ENCODE measurements around the gene PGAM1.

Gene PGAM1

GRCh38 chr10:97407952-97408248, 18.1 kb upstream of the PGAM1 start:
- H3K4me2 ChIP-seq (ENCODE audit: low read length): no peak overlapping the region
- no peak overlapping the region for H2AFZ ChIP-seq (ENCODE audit: insufficient read depth, low read length, poor library complexity)
- no peak overlapping the region for H3K14ac ChIP-seq (ENCODE audit: low read length)
- H3K27me3 ChIP-seq (ENCODE audit: insufficient read depth, low read length): no peaks in the 10 kb centered on the region
- no peak overlapping the region for H3K18ac ChIP-seq (ENCODE audit: low read length)
- no peak for DNase-seq
- H3K4ac ChIP-seq (ENCODE audit: low read depth, low read length): no peak overlapping the region
- H3K27ac ChIP-seq (ENCODE audit: low read depth, low read length): no peak overlapping the region
- no peak overlapping the region for H2BK120ac ChIP-seq (ENCODE audit: insufficient read depth, low read length, poor library complexity)
- no peak overlapping the region for H2AK5ac ChIP-seq (ENCODE audit: low read length)
- peaks cover 1% of the 10 kb centered on the region for H3K9me3 ChIP-seq (ENCODE audit: insufficient read depth, low read depth, low read length)
- no peak overlapping the region for H4K91ac ChIP-seq (ENCODE audit: low read depth, low read length)
- H3K4me3 ChIP-seq (ENCODE audit: low read depth, low read length): no peak overlapping the region
- peaks cover 3 to 11% of the 10 kb centered on the region in 2 experiments for H3K4me1 ChIP-seq (ENCODE audit: control insufficient read depth in 1 of 2, insufficient read depth in 2 of 2, low read length in 2 of 2)
- no peaks in the 10 kb centered on the region for H3K36me3 ChIP-seq (ENCODE audit: control insufficient read depth in 1 of 2, insufficient read depth in 2 of 2, low read length in 2 of 2)
- H3K9ac ChIP-seq (ENCODE audit: low read length): no peak overlapping the region
- no peak overlapping the region for H4K8ac ChIP-seq (ENCODE audit: low read depth, low read length)
- no peak overlapping the region for H4K12ac ChIP-seq (ENCODE audit: low read depth, low read length)
- H3K79me2 ChIP-seq (ENCODE audit: control insufficient read depth, insufficient read depth, low read length, poor library complexity): no peaks in the 10 kb centered on the region
- no CpG with 5 or more reads among the region's 2 CpGs for WGBS (ENCODE audit: extremely low coverage, insufficient coverage, insufficient read length)
- H3K23ac ChIP-seq (ENCODE audit: low read length): no peak overlapping the region
- no peaks in the 10 kb centered on the region for H3K79me1 ChIP-seq (ENCODE audit: low read length)
- no peak overlapping the region for H2BK5ac ChIP-seq (ENCODE audit: low read depth, low read length, poor library complexity)
- no peak overlapping the region for H2BK12ac ChIP-seq (ENCODE audit: low read length)

DNA sequence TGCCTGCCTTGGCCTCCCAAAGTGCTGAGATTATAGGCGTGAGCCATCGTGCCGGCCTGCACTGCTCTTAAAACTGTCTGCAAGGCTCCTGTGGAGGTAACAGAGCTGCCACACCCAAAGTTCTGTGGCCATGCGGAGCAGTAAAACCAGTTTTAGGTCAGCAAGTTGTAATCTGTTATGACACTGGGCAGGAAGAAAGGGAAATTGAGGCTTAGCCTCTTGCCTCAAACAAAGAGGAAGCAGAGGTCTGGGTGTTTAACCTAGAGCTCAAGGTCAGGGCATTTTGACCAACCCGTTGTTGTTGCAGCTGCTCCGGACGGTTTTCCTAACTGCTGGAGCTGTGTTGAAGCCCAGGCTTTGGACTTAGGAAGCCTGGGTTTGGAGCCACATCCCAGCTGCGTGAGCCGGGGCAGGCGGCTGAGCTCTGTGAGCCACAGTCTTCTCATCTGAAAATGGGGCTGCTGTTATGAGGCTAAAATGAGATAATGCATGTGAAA, 17.4 kb upstream of the PGAM1 start:
- Histone ChIP-seq H3K27ac (ENCODE audit: low read depth, low read length) (no peak overlapping the region), H3K18ac (ENCODE audit: low read length) (no peak overlapping the region)
- WGBS (ENCODE audit: extremely low coverage, insufficient coverage, insufficient read length): no CpG with 5 or more reads among the region's 10 CpGs

DNA sequence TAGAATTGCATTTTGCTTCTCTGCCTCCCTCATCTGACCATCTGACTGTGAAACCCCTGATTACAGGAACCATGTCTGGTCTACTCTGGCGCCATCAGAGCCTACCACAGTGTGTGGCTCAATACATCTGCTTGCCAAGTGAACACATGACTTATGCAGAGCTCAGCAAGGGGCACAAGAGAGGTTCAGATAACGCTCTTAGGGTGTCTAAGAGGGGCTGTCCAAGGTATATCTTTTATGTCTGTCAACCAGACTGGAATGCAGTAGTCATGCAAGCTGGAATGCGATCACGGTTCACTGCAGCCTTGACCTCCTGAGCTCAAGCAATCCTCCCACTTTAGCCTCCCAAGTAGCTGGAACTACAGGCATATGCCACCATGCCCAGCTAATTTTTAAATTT, 14.6 kb upstream of the PGAM1 start:
- H3K4me1 ChIP-seq (ENCODE audit: control insufficient read depth in 1 of 2, insufficient read depth in 2 of 2, low read length in 2 of 2): peaks cover 5 to 21% of the 10 kb centered on the region in 2 experiments
- H4K8ac ChIP-seq (ENCODE audit: low read depth, low read length): no peak overlapping the region
- H3K4me2 ChIP-seq (ENCODE audit: low read length): no peak overlapping the region
- no peak overlapping the region for H3K4ac ChIP-seq (ENCODE audit: low read depth, low read length)
- no peak overlapping the region for H3K14ac ChIP-seq (ENCODE audit: low read length)
- DNase-seq: peak in 1 of 2 donors; percentile 46
- H3K79me2 ChIP-seq (ENCODE audit: control insufficient read depth, insufficient read depth, low read length, poor library complexity): no peaks in the 10 kb centered on the region
- H3K4me3 ChIP-seq (ENCODE audit: low read depth, low read length): no peak overlapping the region
- H3K36me3 ChIP-seq (ENCODE audit: control insufficient read depth in 1 of 2, insufficient read depth in 2 of 2, low read length in 2 of 2): no peaks in the 10 kb centered on the region
- H2AK5ac ChIP-seq (ENCODE audit: low read length): no peak overlapping the region
- no peak overlapping the region for H2BK120ac ChIP-seq (ENCODE audit: insufficient read depth, low read length, poor library complexity)
- no peak overlapping the region for H4K12ac ChIP-seq (ENCODE audit: low read depth, low read length)
- WGBS (ENCODE audit: extremely low coverage, insufficient coverage, insufficient read length): no CpG with 5 or more reads among the region's 4 CpGs
- H2BK12ac ChIP-seq (ENCODE audit: low read length): no peak overlapping the region
- H3K27me3 ChIP-seq (ENCODE audit: insufficient read depth, low read length): no peaks in the 10 kb centered on the region
- H2BK5ac ChIP-seq (ENCODE audit: low read depth, low read length, poor library complexity): no peak overlapping the region
- no peak overlapping the region for H3K23ac ChIP-seq (ENCODE audit: low read length)
- H3K18ac ChIP-seq (ENCODE audit: low read length): no peak overlapping the region
- H3K79me1 ChIP-seq (ENCODE audit: low read length): no peaks in the 10 kb centered on the region
- H3K9me3 ChIP-seq (ENCODE audit: insufficient read depth, low read depth, low read length): peaks cover 1% of the 10 kb centered on the region
- no peak overlapping the region for H4K91ac ChIP-seq (ENCODE audit: low read depth, low read length)
- no peak overlapping the region for H2AFZ ChIP-seq (ENCODE audit: insufficient read depth, low read length, poor library complexity)
- no peak overlapping the region for H3K27ac ChIP-seq (ENCODE audit: low read depth, low read length)
- H3K9ac ChIP-seq (ENCODE audit: low read length): no peak overlapping the region

More for the DNA sequence above, 17.4 kb upstream of the PGAM1 start:
- Histone ChIP-seq H3K9me3 (ENCODE audit: insufficient read depth, low read depth, low read length) (peaks cover 1% of the 10 kb centered on the region), H3K4me1 (ENCODE audit: control insufficient read depth in 1 of 2, insufficient read depth in 2 of 2, low read length in 2 of 2) (peaks cover 3 to 14% of the 10 kb centered on the region in 2 experiments), H2BK12ac (ENCODE audit: low read length) (no peak overlapping the region), H3K4me3 (ENCODE audit: low read depth, low read length) (no peak overlapping the region), H3K27me3 (ENCODE audit: insufficient read depth, low read length) (no peaks in the 10 kb centered on the region), H3K36me3 (ENCODE audit: control insufficient read depth in 1 of 2, insufficient read depth in 2 of 2, low read length in 2 of 2) (no peaks in the 10 kb centered on the region), H4K8ac (ENCODE audit: low read depth, low read length) (no peak overlapping the region), H3K79me1 (ENCODE audit: low read length) (no peaks in the 10 kb centered on the region), H3K9ac (ENCODE audit: low read length) (no peak overlapping the region), H3K4ac (ENCODE audit: low read depth, low read length) (no peak overlapping the region), H2AK5ac (ENCODE audit: low read length) (no peak overlapping the region), H4K12ac (ENCODE audit: low read depth, low read length) (no peak overlapping the region), H2BK5ac (ENCODE audit: low read depth, low read length, poor library complexity) (no peak overlapping the region), H3K79me2 (ENCODE audit: control insufficient read depth, insufficient read depth, low read length, poor library complexity) (no peaks in the 10 kb centered on the region), H3K23ac (ENCODE audit: low read length) (no peak overlapping the region), H3K14ac (ENCODE audit: low read length) (no peak overlapping the region), H2BK120ac (ENCODE audit: insufficient read depth, low read length, poor library complexity) (no peak overlapping the region), H4K91ac (ENCODE audit: low read depth, low read length) (no peak overlapping the region), H3K4me2 (ENCODE audit: low read length) (no peak overlapping the region), H2AFZ (ENCODE audit: insufficient read depth, low read length, poor library complexity) (no peak overlapping the region)
- peak; percentile 56 to 67 for DNase-seq

- Histone ChIP-seq H2BK5ac (ENCODE audit: low read depth, low read length, poor library complexity) (no peak overlapping the region), H3K36me3 (ENCODE audit: control insufficient read depth in 1 of 2, insufficient read depth in 2 of 2, low read length in 2 of 2) (no peaks in the 10 kb centered on the region), H2AK5ac (ENCODE audit: low read length) (no peak overlapping the region), H3K4ac (ENCODE audit: low read depth, low read length) (no peak overlapping the region), H2BK12ac (ENCODE audit: low read length) (peak overlapping the region; percentile 34), H2BK120ac (ENCODE audit: insufficient read depth, low read length, poor library complexity) (no peak overlapping the region), H3K18ac (ENCODE audit: low read length) (no peak overlapping the region), H3K9ac (ENCODE audit: low read length) (no peak overlapping the region), H3K4me1 (ENCODE audit: control insufficient read depth in 1 of 2, insufficient read depth in 2 of 2, low read length in 2 of 2) (peaks cover 5 to 20% of the 10 kb centered on the region in 2 experiments), H3K79me2 (ENCODE audit: control insufficient read depth, insufficient read depth, low read length, poor library complexity) (no peaks in the 10 kb centered on the region), H3K23ac (ENCODE audit: low read length) (no peak overlapping the region), H4K91ac (ENCODE audit: low read depth, low read length) (no peak overlapping the region), H3K79me1 (ENCODE audit: low read length) (no peaks in the 10 kb centered on the region), H3K27me3 (ENCODE audit: insufficient read depth, low read length) (no peaks in the 10 kb centered on the region), H3K9me3 (ENCODE audit: insufficient read depth, low read depth, low read length) (peaks cover 1% of the 10 kb centered on the region), H2AFZ (ENCODE audit: insufficient read depth, low read length, poor library complexity) (no peak overlapping the region), H3K14ac (ENCODE audit: low read length) (no peak overlapping the region), H4K8ac (ENCODE audit: low read depth, low read length) (peak overlapping the region; percentile 55), H3K27ac (ENCODE audit: low read depth, low read length) (no peak overlapping the region), H3K4me3 (ENCODE audit: low read depth, low read length) (no peak overlapping the region), H3K4me2 (ENCODE audit: low read length) (no peak overlapping the region), H4K12ac (ENCODE audit: low read depth, low read length) (no peak overlapping the region)
- no CpG with 5 or more reads among the region's 10 CpGs for WGBS (ENCODE audit: extremely low coverage, insufficient coverage, insufficient read length)
- peak in 1 of 2 donors; percentile 43 for DNase-seq
Measured at GRCh38 chr10:97412891-97413304, 13.1 kb upstream of the PGAM1 start.
